Measurements from ENCODE around the gene C1QC.

GRCh38 chr1:22689505-22689904 is 46.1 kb downstream of the C1QC start:
- TF ChIP-seq POLR2A (IDR thresholded peaks at IDR 0.05; ENCODE audit: low read depth, low read length), result no peak
- no peak for TF ChIP-seq POLR2AphosphoS5 (IDR thresholded peaks at IDR 0.05; ENCODE audit: low read depth, low read length)
